Smooth muscle cell (in vitro differentiated cells): Measurements from ENCODE around the gene TAF3. TPM values are rescaled to one million over a fixed set of nuclear protein-coding genes. Genes with fewer than 3 reads are reported as not detected.

Experiments used
- DNase-seq: peaks from one replicate; lab custom pipeline; 2025; ENCODE audit not compliant: unreplicated experiment; lab: John Stamatoyannopoulos, UW
- H2AFZ ChIP-seq: fragments of 200-600 bp; sonication (generic); 2 replicates; pipeline ENCODE4 v1.6.0; 2016; ENCODE audit warnings: antibody characterized with exemption, low read depth, mild to moderate bottlenecking
- H3F3A ChIP-seq: fragments of 200-600 bp; sonication (generic); 2 replicates; pipeline ENCODE4 v1.6.0; 2017; ENCODE audit warnings: antibody characterized with exemption, low read depth
- H3K27ac ChIP-seq: fragments of 200-600 bp; sonication (generic); 2 replicates; pipeline ENCODE4 v1.5.1; 2016; ENCODE audit warnings: low read depth, mild to moderate bottlenecking
- H3K27me3 ChIP-seq: fragments of 200-600 bp; sonication (generic); 2 replicates; pipeline ENCODE4 v1.6.1; 2016; ENCODE audit warnings: low read depth, mild to moderate bottlenecking
- H3K36me3 ChIP-seq: fragments of 200-600 bp; sonication (generic); 2 replicates; pipeline ENCODE4 v1.5.1; 2016; ENCODE audit warnings: low read depth
- H3K4me1 ChIP-seq: fragments of 200-600 bp; sonication (generic); 2 replicates; pipeline ENCODE4 v1.5.1; 2016; ENCODE audit warnings: low read depth
- H3K4me2 ChIP-seq: fragments of 200-600 bp; sonication (generic); 2 replicates; pipeline ENCODE4 v1.6.0; 2016; ENCODE audit warnings: mild to moderate bottlenecking
- H3K4me3 ChIP-seq: fragments of 200-600 bp; sonication (generic); 2 replicates; pipeline ENCODE4 v1.5.1; 2016; ENCODE audit warnings: mild to moderate bottlenecking
- H3K79me2 ChIP-seq: fragments of 200-600 bp; sonication (generic); 2 replicates; pipeline ENCODE4 v1.6.0; 2016; ENCODE audit warnings: low read depth, mild to moderate bottlenecking
- H3K9ac ChIP-seq: fragments of 200-600 bp; sonication (generic); 2 replicates; pipeline ENCODE4 v1.6.0; 2016; ENCODE audit warnings: low read depth
- H3K9me3 ChIP-seq: fragments of 200-600 bp; sonication (generic); replicated peaks from 2 replicates; pipeline ENCODE4 v1.5.1; 2016; ENCODE audit warnings: low read depth
- H4K20me1 ChIP-seq: fragments of 200-600 bp; sonication (generic); 2 replicates; pipeline ENCODE4 v1.6.0; 2016; ENCODE audit warnings: low read depth
- WGBS: methylation state at CpG from one replicate; pipeline ENCODE4 v1.1.7; 2016; ENCODE audit warnings: low lambda C conversion rate; 5-methylcytosine and 5-hydroxymethylcytosine counted together
- polyA plus RNA-seq: library from polyadenylated mRNA; unstranded; fragments of >200 nt; fragmentation: Nextera tagmentation; extraction: Ambion mirVana; gene quantifications from 2 replicates; pipeline ENCODE4 v1.2.1, GENCODE V29; 2016
- total RNA-seq: library from RNA; depleted of rRNA; stranded (reverse); fragments of >200 nt; gene quantifications from 2 replicates; pipeline ENCODE4 v1.2.3, GENCODE V29; 2014
- TF ChIP-seq, protein P1 (sequence below): fragments of 200-600 bp; sonication (generic); IDR thresholded peaks from 2 replicates; pipeline ENCODE4 v1.5.1; 2017; ENCODE audit warnings: borderline replicate concordance, mild to moderate bottlenecking, antibody characterized with exemption; ENCODE audit not compliant: insufficient read depth, poor library complexity, severe bottlenecking

TAF3 gene
- total and polyA plus RNA-seq, 2 experiments from 2014 or later = 3.7 to 7.0 TPM

DNA sequence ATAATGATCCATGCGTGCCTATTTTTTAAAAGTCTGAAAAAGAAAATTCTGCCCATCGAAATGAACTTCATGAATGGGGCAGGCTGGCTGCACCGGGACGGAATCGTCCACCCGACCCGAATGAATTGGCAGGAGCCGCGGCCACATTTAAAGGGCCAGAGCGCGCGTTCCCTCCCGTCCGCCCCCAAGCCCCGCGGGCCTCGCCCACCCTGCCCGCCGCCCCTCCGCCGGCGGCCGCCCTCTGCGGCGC, 235.9 kb downstream of the TAF3 start:
- Histone ChIP-seq H3K4me3 (peak overlapping the region; percentile 64), H3F3A (peaks cover 7% of the 10 kb centered on the region), H3K9ac (peak overlapping the region; percentile 60), H3K36me3 (no peaks in the 10 kb centered on the region), H3K79me2 (peaks cover 26% of the 10 kb centered on the region), H2AFZ (peak overlapping the region; percentile 83), H4K20me1 (peaks cover 7% of the 10 kb centered on the region), H3K27ac (peak overlapping the region; percentile 53), H3K9me3 (no peaks in the 10 kb centered on the region), H3K4me1 (peaks cover 32% of the 10 kb centered on the region), H3K27me3 (peaks cover 40% of the 10 kb centered on the region), H3K4me2 (peak overlapping the region; percentile 88)
- TF ChIP-seq, protein P1, sequence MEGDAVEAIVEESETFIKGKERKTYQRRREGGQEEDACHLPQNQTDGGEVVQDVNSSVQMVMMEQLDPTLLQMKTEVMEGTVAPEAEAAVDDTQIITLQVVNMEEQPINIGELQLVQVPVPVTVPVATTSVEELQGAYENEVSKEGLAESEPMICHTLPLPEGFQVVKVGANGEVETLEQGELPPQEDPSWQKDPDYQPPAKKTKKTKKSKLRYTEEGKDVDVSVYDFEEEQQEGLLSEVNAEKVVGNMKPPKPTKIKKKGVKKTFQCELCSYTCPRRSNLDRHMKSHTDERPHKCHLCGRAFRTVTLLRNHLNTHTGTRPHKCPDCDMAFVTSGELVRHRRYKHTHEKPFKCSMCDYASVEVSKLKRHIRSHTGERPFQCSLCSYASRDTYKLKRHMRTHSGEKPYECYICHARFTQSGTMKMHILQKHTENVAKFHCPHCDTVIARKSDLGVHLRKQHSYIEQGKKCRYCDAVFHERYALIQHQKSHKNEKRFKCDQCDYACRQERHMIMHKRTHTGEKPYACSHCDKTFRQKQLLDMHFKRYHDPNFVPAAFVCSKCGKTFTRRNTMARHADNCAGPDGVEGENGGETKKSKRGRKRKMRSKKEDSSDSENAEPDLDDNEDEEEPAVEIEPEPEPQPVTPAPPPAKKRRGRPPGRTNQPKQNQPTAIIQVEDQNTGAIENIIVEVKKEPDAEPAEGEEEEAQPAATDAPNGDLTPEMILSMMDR = no peak
- DNase-seq = no peak
- WGBS = under 1% methylated on average over 11 of the region's 25 CpGs

DNA sequence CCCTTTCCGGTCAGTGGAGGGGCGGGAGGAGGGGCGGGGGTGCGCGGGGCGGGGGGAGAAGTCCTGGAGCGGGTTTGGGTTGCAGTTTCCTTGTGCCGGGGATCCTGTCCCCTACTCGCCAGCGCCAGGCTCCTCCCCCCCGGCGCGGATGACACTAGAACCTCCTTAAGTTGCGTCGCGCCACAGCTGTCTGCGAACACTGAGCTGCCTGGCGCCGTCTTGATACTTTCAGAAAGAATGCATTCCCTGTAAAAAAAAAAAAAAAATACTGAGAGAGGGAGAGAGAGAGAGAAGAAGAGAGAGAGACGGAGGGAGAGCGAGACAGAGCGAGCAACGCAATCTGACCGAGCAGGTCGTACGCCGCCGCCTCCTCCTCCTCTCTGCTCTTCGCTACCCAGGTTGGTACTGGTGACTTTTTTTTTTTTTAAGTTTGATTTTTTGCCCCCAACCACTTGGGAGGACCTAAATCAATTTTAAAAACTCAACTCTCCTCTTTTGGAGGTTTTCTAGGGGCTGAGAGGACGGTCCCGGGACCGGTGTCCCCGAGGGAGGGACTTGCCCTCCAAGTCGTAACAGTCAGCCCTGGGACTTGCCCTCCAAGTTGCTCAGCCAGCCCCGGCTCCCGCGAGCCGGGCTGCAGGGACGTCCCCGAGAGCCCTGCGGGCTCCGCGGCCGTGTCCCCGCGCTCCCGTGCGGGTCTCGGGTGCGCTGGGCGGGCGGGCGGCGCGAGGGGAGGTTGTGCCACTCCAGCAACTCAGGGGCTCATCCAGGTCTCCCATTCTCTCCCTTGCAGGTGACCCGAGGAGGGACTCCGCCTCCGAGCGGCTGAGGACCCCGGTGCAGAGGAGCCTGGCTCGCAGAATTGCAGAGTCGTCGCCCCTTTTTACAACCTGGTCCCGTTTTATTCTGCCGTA, 236.4 kb downstream of the TAF3 start, which contains the start of gene GATA3:
Gene GATA3 (plus strand): TSS at position 195 of the 914 bp plus-strand sequence. CDS start 968 bp downstream, outside the sequence.
- peaks cover 34% of the 10 kb centered on the region for H3K27me3 ChIP-seq
- H3K79me2 ChIP-seq = peaks cover 26% of the 10 kb centered on the region
- H3K4me3 ChIP-seq = peak within 1 kb of the TSS; percentile 64
- peaks cover 7% of the 10 kb centered on the region for H4K20me1 ChIP-seq
- H3K4me2 ChIP-seq = peak within 1 kb of the TSS; percentile 88
- H3K9me3 ChIP-seq = no peaks in the 10 kb centered on the region
- H3K9ac ChIP-seq = peak within 1 kb of the TSS; percentile 60
- H3F3A ChIP-seq = peaks cover 7% of the 10 kb centered on the region
- peak; percentile 39 for DNase-seq
- TF ChIP-seq, protein P1 = no peak
- under 1% methylated on average over 55 of the region's 65 CpGs for WGBS
- H2AFZ ChIP-seq = peak within 1 kb of the TSS; percentile 83
- peaks cover 32% of the 10 kb centered on the region for H3K4me1 ChIP-seq
- H3K36me3 ChIP-seq = no peaks in the 10 kb centered on the region
- peak within 1 kb of the TSS; percentile 53 for H3K27ac ChIP-seq

DNA sequence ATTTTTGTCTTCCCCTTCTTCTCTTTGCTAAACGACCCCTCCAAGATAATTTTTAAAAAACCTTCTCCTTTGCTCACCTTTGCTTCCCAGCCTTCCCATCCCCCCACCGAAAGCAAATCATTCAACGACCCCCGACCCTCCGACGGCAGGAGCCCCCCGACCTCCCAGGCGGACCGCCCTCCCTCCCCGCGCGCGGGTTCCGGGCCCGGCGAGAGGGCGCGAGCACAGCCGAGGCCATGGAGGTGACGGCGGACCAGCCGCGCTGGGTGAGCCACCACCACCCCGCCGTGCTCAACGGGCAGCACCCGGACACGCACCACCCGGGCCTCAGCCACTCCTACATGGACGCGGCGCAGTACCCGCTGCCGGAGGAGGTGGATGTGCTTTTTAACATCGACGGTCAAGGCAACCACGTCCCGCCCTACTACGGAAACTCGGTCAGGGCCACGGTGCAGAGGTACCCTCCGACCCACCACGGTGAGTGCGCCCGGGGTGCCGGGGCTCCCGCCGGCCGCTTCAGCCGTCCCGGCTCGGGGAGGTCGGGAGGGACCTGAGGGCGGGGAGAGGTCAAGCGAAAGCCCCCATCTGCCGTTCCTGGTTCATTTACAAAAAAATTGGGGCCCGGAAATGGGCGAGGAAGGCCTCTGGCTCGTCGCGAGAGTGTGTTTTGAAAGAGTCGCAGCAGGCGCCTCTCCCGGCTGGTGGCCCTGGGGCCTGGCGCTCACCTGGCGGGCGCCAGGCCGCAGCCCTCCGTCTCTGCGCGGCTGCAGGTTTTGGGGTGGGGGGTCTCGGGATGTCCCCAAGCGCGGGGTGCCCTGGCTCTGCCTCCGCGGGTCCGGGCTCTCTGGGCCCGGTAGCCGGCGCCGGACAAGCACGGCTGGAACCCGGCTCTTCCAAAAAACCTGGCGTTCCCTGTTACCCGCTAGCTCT, 237.4 kb downstream of the TAF3 start:
- Histone ChIP-seq H3K4me3 (peak overlapping the region; percentile 64), H3K9ac (peak overlapping the region; percentile 60), H3K79me2 (peaks cover 23% of the 10 kb centered on the region), H3K27ac (peak overlapping the region; percentile 53), H3K4me1 (peaks cover 33% of the 10 kb centered on the region), H4K20me1 (peaks cover 7% of the 10 kb centered on the region), H3K9me3 (no peaks in the 10 kb centered on the region), H2AFZ (peak overlapping the region; percentile 83), H3K27me3 (peaks cover 25% of the 10 kb centered on the region), H3K36me3 (no peaks in the 10 kb centered on the region), H3K4me2 (peak overlapping the region; percentile 88), H3F3A (peaks cover 10% of the 10 kb centered on the region)
- 2% methylated on average over 66 of the region's 85 CpGs for WGBS
- TF ChIP-seq, protein P1 = no peak
- no peak for DNase-seq
